H9 (cell line): Measurements from ENCODE around the gene EDA. TPM values are rescaled to one million over a fixed set of nuclear protein-coding genes. Genes with fewer than 3 reads are reported as not detected.

Experiments
- DNase-seq: peaks from one replicate; pipeline ENCODE4 v3.0.0-alpha.2; 2017
- H2AFZ ChIP-seq: one replicate; pipeline ENCODE4 v1.6.1; 2013; ENCODE audit warnings: mild to moderate bottlenecking, low read length, control low read depth, moderate library complexity
- H2AK5ac ChIP-seq: 2 replicates; pipeline ENCODE4 v1.6.1; 2013; ENCODE audit warnings: low read length, control low read depth, mixed read lengths; ENCODE audit not compliant: insufficient read length
- H2BK120ac ChIP-seq: one replicate; pipeline ENCODE4 v1.6.1; 2013; ENCODE audit warnings: low read depth, mild to moderate bottlenecking, low read length, control low read depth, inconsistent platforms; ENCODE audit not compliant: poor library complexity, severe bottlenecking
- H2BK12ac ChIP-seq: 2 replicates; pipeline ENCODE4 v1.6.1; 2013; ENCODE audit warnings: low read length, control low read depth, mixed read lengths, low read depth; ENCODE audit not compliant: insufficient read length
- H2BK15ac ChIP-seq: 2 replicates; pipeline ENCODE4 v1.6.1; 2013; ENCODE audit warnings: low read depth, low read length, control low read depth
- H2BK20ac ChIP-seq: one replicate; pipeline ENCODE4 v1.6.1; 2013; ENCODE audit warnings: low read depth, mild to moderate bottlenecking, low read length, control low read depth, inconsistent platforms; ENCODE audit not compliant: poor library complexity, severe bottlenecking
- H2BK5ac ChIP-seq: 2 replicates; pipeline ENCODE4 v1.6.1; 2013; ENCODE audit warnings: low read length, control low read depth, mixed read lengths; ENCODE audit not compliant: insufficient read length
- H3K14ac ChIP-seq: 2 replicates; pipeline ENCODE4 v1.6.1; 2013; ENCODE audit warnings: low read length, control low read depth; ENCODE audit not compliant: insufficient read depth
- H3K18ac ChIP-seq: 2 replicates; pipeline ENCODE4 v1.6.1; 2013; ENCODE audit warnings: low read depth, mild to moderate bottlenecking, mixed read lengths, low read length, control low read depth; ENCODE audit not compliant: insufficient read length
- H3K23ac ChIP-seq: 2 replicates; pipeline ENCODE4 v1.6.1; 2013; ENCODE audit warnings: low read length, control low read depth, mixed read lengths, low read depth; ENCODE audit not compliant: insufficient read length
- H3K23me2 ChIP-seq: 2 replicates; pipeline ENCODE4 v1.6.1; 2013; ENCODE audit warnings: low read depth, mild to moderate bottlenecking, mixed read lengths, low read length, control low read depth; ENCODE audit not compliant: insufficient read length, poor library complexity, severe bottlenecking
- H3K27ac ChIP-seq: 2 replicates; pipeline ENCODE4 v1.5.1; 2013; ENCODE audit warnings: low read length, control low read depth, mixed read lengths, low read depth; ENCODE audit not compliant: insufficient read length
- H3K27me3 ChIP-seq: 2 replicates; pipeline ENCODE4 v1.6.1; 2013; ENCODE audit warnings: low read length, control low read depth, inconsistent platforms; ENCODE audit not compliant: insufficient read depth
- H3K4ac ChIP-seq: 2 replicates; pipeline ENCODE4 v1.6.1; 2013; ENCODE audit warnings: low read depth, mild to moderate bottlenecking, control low read depth, inconsistent platforms, low read length, moderate library complexity
- H3K4me1 ChIP-seq: 2 replicates; pipeline ENCODE4 v1.6.1; 2013; ENCODE audit warnings: low read length, control low read depth, inconsistent platforms; ENCODE audit not compliant: insufficient read depth
- H3K4me2 ChIP-seq: 2 replicates; pipeline ENCODE4 v1.6.1; 2013; ENCODE audit warnings: low read length, control low read depth, mixed read lengths; ENCODE audit not compliant: insufficient read length, insufficient read depth
- H3K56ac ChIP-seq: 2 replicates; pipeline ENCODE4 v1.6.1; 2013; ENCODE audit warnings: low read depth, mild to moderate bottlenecking, mixed read lengths, low read length, control low read depth; ENCODE audit not compliant: insufficient read length
- H3K79me1 ChIP-seq: 2 replicates; pipeline ENCODE4 v1.6.1; 2013; ENCODE audit warnings: low read depth, mild to moderate bottlenecking, moderate library complexity, low read length, control low read depth, inconsistent platforms; ENCODE audit not compliant: insufficient read depth, poor library complexity, severe bottlenecking
- H3K79me2 ChIP-seq: 2 replicates; pipeline ENCODE4 v1.6.1; 2013; ENCODE audit warnings: low read length, control low read depth, inconsistent platforms; ENCODE audit not compliant: insufficient read depth
- H3K9ac ChIP-seq: 2 replicates; pipeline ENCODE4 v1.6.1; 2013; ENCODE audit warnings: low read length, control low read depth, mixed read lengths; ENCODE audit not compliant: insufficient read length; ENCODE audit errors: extremely low read depth
- H3K9me3 ChIP-seq: one replicate; pipeline ENCODE4 v1.6.1; 2013; ENCODE audit warnings: low read depth, low read length, inconsistent platforms; ENCODE audit not compliant: control insufficient read depth
- H3T11ph ChIP-seq: one replicate; pipeline ENCODE4 v1.6.1; 2013; ENCODE audit warnings: mild to moderate bottlenecking, low read length, control low read depth, inconsistent platforms
- H4K20me1 ChIP-seq: one replicate; pipeline ENCODE4 v1.6.1; 2013; ENCODE audit not compliant: control insufficient read depth, insufficient read length, insufficient read depth
- H4K5ac ChIP-seq: 2 replicates; pipeline ENCODE4 v1.6.1; 2013; ENCODE audit warnings: low read depth, mild to moderate bottlenecking, mixed read lengths, low read length, control low read depth; ENCODE audit not compliant: insufficient read length
- H4K8ac ChIP-seq: replicated peaks from 2 replicates; pipeline ENCODE4 v1.6.1; 2013; ENCODE audit warnings: low read length, control low read depth, mixed read lengths, low read depth; ENCODE audit not compliant: insufficient read length
- H4K91ac ChIP-seq: 2 replicates; pipeline ENCODE4 v1.6.1; 2013; ENCODE audit warnings: low read depth, mild to moderate bottlenecking, moderate library complexity, mixed read lengths, low read length, control low read depth; ENCODE audit not compliant: insufficient read length
- H3K27ac Mint-ChIP-seq, 3 experiments: 2 replicates in 2 of 3; 3 replicates in 1 of 3; pipeline ENCODE4 v1.8.0; 2020 to 2021; ENCODE audit warnings: mixed read lengths in 3 of 3, mild to moderate bottlenecking in 1 of 3, moderate library complexity in 1 of 3
- H3K27me3 Mint-ChIP-seq: 2 replicates; pipeline ENCODE4 v1.8.0; 2021; ENCODE audit warnings: low read depth, mild to moderate bottlenecking, moderate library complexity, mixed read lengths
- H3K36me3 Mint-ChIP-seq, 3 experiments: 2 replicates in 2 of 3; 3 replicates in 1 of 3; pipeline ENCODE4 v1.8.0; 2020 to 2021; ENCODE audit warnings: low read depth in 3 of 3, mixed read lengths in 3 of 3; ENCODE audit not compliant: insufficient read depth in 1 of 3
- H3K4me1 Mint-ChIP-seq, 2 experiments: 2 replicates each; pipeline ENCODE4 v1.8.0; 2020; ENCODE audit warnings: mixed read lengths in 2 of 2
- H3K4me3 Mint-ChIP-seq, 2 experiments: 2 replicates in 1 of 2; 3 replicates in 1 of 2; pipeline ENCODE4 v1.8.0; 2020 to 2021; ENCODE audit warnings: mild to moderate bottlenecking in 2 of 2, mixed read lengths in 2 of 2, moderate library complexity in 1 of 2
- H3K9me3 Mint-ChIP-seq, 2 experiments: 2 replicates in 1 of 2; 3 replicates in 1 of 2; pipeline ENCODE4 v1.8.0; 2020; ENCODE audit warnings: mild to moderate bottlenecking in 2 of 2, mixed read lengths in 2 of 2, moderate library complexity in 1 of 2
- total RNA-seq: library from RNA; stranded (reverse); gene quantifications from 2 replicates; pipeline ENCODE4 v1.2.1, GENCODE V29; 2021
- TF ChIP-seq, protein P1 (sequence below): fragments of 200-600 bp; sonication (generic); conservative IDR thresholded peaks from 3 replicates; pipeline ENCODE4 v1.8.0; 2021; ENCODE audit warnings: antibody characterized with exemption, mild to moderate bottlenecking

Gene EDA
- total RNA-seq, 1 experiment from 2014 or later: 7.7 TPM

DNA sequence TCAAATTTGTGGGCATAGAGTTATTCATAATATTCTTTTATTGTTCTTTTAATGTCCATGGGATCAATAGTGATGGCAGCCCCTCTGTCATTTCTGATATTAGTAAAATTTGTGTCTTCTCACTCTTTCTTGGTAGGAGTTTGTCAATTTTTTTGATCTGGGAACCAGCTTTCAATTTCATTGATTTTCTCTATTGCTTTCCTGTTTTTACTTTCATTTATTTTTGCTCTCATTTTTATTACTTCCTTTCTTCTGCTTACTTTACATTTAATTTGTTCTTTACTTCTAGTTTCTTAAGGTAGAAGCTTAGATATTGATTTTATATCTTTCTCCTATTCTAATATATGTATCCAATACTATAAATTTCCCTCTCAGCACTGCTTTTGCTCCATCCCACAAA lies 393.1 kb downstream of the EDA start:
- H3K4ac ChIP-seq: no peak overlapping the region
- no peaks in the 10 kb centered on the region for H3K79me2 ChIP-seq
- H2BK120ac ChIP-seq: no peak overlapping the region
- TF ChIP-seq, protein P1, sequence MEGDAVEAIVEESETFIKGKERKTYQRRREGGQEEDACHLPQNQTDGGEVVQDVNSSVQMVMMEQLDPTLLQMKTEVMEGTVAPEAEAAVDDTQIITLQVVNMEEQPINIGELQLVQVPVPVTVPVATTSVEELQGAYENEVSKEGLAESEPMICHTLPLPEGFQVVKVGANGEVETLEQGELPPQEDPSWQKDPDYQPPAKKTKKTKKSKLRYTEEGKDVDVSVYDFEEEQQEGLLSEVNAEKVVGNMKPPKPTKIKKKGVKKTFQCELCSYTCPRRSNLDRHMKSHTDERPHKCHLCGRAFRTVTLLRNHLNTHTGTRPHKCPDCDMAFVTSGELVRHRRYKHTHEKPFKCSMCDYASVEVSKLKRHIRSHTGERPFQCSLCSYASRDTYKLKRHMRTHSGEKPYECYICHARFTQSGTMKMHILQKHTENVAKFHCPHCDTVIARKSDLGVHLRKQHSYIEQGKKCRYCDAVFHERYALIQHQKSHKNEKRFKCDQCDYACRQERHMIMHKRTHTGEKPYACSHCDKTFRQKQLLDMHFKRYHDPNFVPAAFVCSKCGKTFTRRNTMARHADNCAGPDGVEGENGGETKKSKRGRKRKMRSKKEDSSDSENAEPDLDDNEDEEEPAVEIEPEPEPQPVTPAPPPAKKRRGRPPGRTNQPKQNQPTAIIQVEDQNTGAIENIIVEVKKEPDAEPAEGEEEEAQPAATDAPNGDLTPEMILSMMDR: no peak
- no peak overlapping the region for H4K91ac ChIP-seq
- no peak for DNase-seq
- H2AFZ ChIP-seq: no peak overlapping the region
- H4K20me1 ChIP-seq: no peaks in the 10 kb centered on the region
- peaks cover 0 to 3% (median 0%) of the 10 kb centered on the region in 3 experiments; a peak in 4 of 7 replicates for H3K36me3 Mint-ChIP-seq
- no peaks in the 10 kb centered on the region for H3K27me3 Mint-ChIP-seq
- no peak overlapping the region for H3K9ac ChIP-seq
- no peak overlapping the region for H3T11ph ChIP-seq
- H3K9me3 Mint-ChIP-seq: peaks cover 62 to 71% of the 10 kb centered on the region in 2 experiments
- no peak overlapping the region for H3K14ac ChIP-seq
- no peak overlapping the region for H4K8ac ChIP-seq
- no peak overlapping the region for H2BK15ac ChIP-seq
- no peak overlapping the region for H2BK5ac ChIP-seq
- no peak overlapping the region for H3K18ac ChIP-seq
- H3K23me2 ChIP-seq: no peaks in the 10 kb centered on the region
- no peak overlapping the region for H3K56ac ChIP-seq
- H3K79me1 ChIP-seq: no peaks in the 10 kb centered on the region
- H3K9me3 ChIP-seq: peaks cover 7% of the 10 kb centered on the region
- no peak overlapping the region for H3K23ac ChIP-seq
- H2AK5ac ChIP-seq: no peak overlapping the region
- no peak overlapping the region for H3K27ac Mint-ChIP-seq
- H3K27ac ChIP-seq: no peak overlapping the region
- no peak overlapping the region for H3K4me2 ChIP-seq
- H4K5ac ChIP-seq: no peak overlapping the region
- no peaks in the 10 kb centered on the region; the same call in 1 of the 2 replicates for H3K4me1 ChIP-seq
- no peaks in the 10 kb centered on the region for H3K27me3 ChIP-seq
- H3K4me3 Mint-ChIP-seq: no peak overlapping the region
- H3K4me1 Mint-ChIP-seq: peaks cover 0 to 6% of the 10 kb centered on the region in 2 experiments; a peak in 1 of 4 replicates
- no peak overlapping the region for H2BK12ac ChIP-seq
- no peak overlapping the region for H2BK20ac ChIP-seq
